Panc1 (cell line): ENCODE data around the gene PCDH1. TPM values are rescaled to one million over a fixed set of nuclear protein-coding genes. Genes with fewer than 3 reads are reported as not detected.

Source experiments
- ATAC-seq: fragments of 200-7000 bp; cut with Tn5 transposase; 2 replicates; pipeline ENCODE4 v1.9.1; 2020; ENCODE audit warnings: mild to moderate bottlenecking, moderate library complexity
- BruUV-seq: library from RNA; stranded (reverse); fragments of 400-500 nt; replicated peaks from 2 replicates; lab custom pipeline; 2021; lab: Mats Ljungman, UMichigan
- CTCF ChIA-PET: fragments of 300-600 bp; sonication (Branson Sonifier 250); formaldehyde crosslinking; loops from one replicate; lab custom pipeline; 2022; ENCODE audit warnings: antibody characterized with exemption; lab: Charles Lee
- POLR2A ChIA-PET: fragments of 300-600 bp; sonication (Branson Sonifier 250); formaldehyde crosslinking; loops from one replicate; lab custom pipeline; 2022; ENCODE audit warnings: antibody characterized with exemption; lab: Charles Lee
- DNase-seq: peaks from one replicate; pipeline ENCODE4 v3.0.0-alpha.2; 2010; ENCODE audit warnings: low read depth, low spot score
- H3K27ac ChIP-seq: 2 replicates; pipeline ENCODE4 v1.5.1; 2011; ENCODE audit warnings: mild to moderate bottlenecking, low read length, inconsistent platforms
- H3K27me3 ChIP-seq: fragments of 200-500 bp; sonication (Bioruptor generic); 2 replicates; pipeline ENCODE4 v1.6.0; 2014; ENCODE audit warnings: low read length, inconsistent platforms; ENCODE audit not compliant: control insufficient read depth, insufficient read depth
- H3K36me3 ChIP-seq: fragments of 200-500 bp; sonication (Bioruptor generic); 2 replicates; pipeline ENCODE4 v1.5.1; 2014; ENCODE audit warnings: inconsistent platforms, mild to moderate bottlenecking, low read length, moderate library complexity; ENCODE audit not compliant: control insufficient read depth, insufficient read depth
- H3K4me1 ChIP-seq: 2 replicates; pipeline ENCODE4 v1.5.1; 2011; ENCODE audit warnings: inconsistent platforms, mild to moderate bottlenecking, low read length, moderate library complexity; ENCODE audit not compliant: control insufficient read depth, insufficient read depth
- H3K4me3 ChIP-seq, 2 experiments: 2 replicates each; pipeline ENCODE4 v1.5.1; 2011 to 2012; ENCODE audit warnings: low read depth in 2 of 2, low read length in 2 of 2, mild to moderate bottlenecking in 2 of 2, inconsistent platforms in 1 of 2, moderate library complexity in 1 of 2
- H3K9me3 ChIP-seq: fragments of 200-500 bp; sonication (Bioruptor generic); 2 replicates; pipeline ENCODE4 v1.5.1; 2014; ENCODE audit warnings: low read depth, mild to moderate bottlenecking, inconsistent platforms, low read length, moderate library complexity; ENCODE audit not compliant: control insufficient read depth, insufficient read depth
- POLR2AphosphoS5 ChIP-seq: IDR thresholded peaks from 2 replicates; pipeline ENCODE4 v1.6.1; 2012; ENCODE audit warnings: mild to moderate bottlenecking, low read depth, low read length, moderate library complexity
- SIN3A ChIP-seq: IDR thresholded peaks from 2 replicates; pipeline ENCODE4 v1.6.1; 2012; ENCODE audit warnings: low read depth, mild to moderate bottlenecking, low read length, moderate library complexity, borderline replicate concordance; ENCODE audit not compliant: insufficient read depth
- TCF7L2 ChIP-seq: IDR thresholded peaks from 2 replicates; pipeline ENCODE4 v1.6.1; 2011; ENCODE audit warnings: mild to moderate bottlenecking, low read depth, low read length, inconsistent platforms
- in situ Hi-C: cut with HindIII; loops from 2 replicates; pipeline ENCODE4 v1.10.0; 2016; ENCODE audit warnings: low sequenced_read_pairs, low pct_unique_long_range_greater_than_20kb
- intact Hi-C: fragments of 100-400 bp; cut with micrococcal nuclease; formaldehyde crosslinking; loops from one replicate; pipeline ENCODE4 v1.10.0; 2022; ENCODE audit not compliant: unreplicated experiment
- total RNA-seq: library from RNA; stranded (reverse); gene quantifications from one replicate; pipeline ENCODE4 v1.2.1, GENCODE V29; 2021; ENCODE audit not compliant: unreplicated experiment
- TF ChIP-seq, protein P1 (sequence below): fragments of 450-650 bp; IDR thresholded peaks from 2 replicates; pipeline ENCODE4 v1.5.1; 2017; ENCODE audit warnings: mild to moderate bottlenecking
- TF ChIP-seq, protein P2 (sequence below), 2 experiments: IDR thresholded peaks; 2 replicates each; pipeline ENCODE4 v1.6.1; 2011 to 2012; ENCODE audit warnings: low read depth in 2 of 2, control low read depth in 1 of 2, low read length in 1 of 2, mild to moderate bottlenecking in 1 of 2, moderate library complexity in 1 of 2; ENCODE audit not compliant: insufficient read depth in 1 of 2

The PCDH1 gene
- total RNA-seq, 1 experiment from 2014 or later: 9.0 TPM

DNA sequence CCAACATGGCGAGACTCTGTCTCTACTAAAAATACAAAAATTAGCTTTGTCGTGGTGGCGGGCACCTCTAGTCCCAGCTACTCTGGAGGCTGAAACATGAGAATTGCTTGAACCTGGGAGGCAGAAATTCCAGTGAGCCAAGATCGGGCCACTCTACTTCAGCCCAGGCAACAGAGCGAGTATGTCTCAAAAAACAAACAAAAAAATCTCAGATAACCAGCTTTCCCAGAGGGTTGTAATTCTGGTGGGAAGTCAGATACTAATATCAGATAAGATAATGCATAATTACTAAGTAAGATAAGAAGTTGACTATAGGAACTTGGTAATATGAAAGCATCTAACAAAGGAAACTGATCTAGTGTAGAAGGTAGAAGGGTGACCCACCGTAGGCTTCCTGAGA, 60.6 kb downstream of the PCDH1 start:
- H3K9me3 ChIP-seq: no peaks in the 10 kb centered on the region
- POLR2A ChIA-PET: no interaction called here
- no peak overlapping the region for H3K4me3 ChIP-seq
- no TSS peak for BruUV-seq
- H3K27me3 ChIP-seq: peaks cover 3% of the 10 kb centered on the region; the same call in 1 of the 2 replicates
- no peaks in the 10 kb centered on the region for H3K4me1 ChIP-seq
- ATAC-seq (no peak), DNase-seq (no peak)
- no peak overlapping the region for H3K27ac ChIP-seq
- no peak for TF ChIP-seq POLR2AphosphoS5
- TF ChIP-seq SIN3A: no peak
- TF ChIP-seq, protein P1, sequence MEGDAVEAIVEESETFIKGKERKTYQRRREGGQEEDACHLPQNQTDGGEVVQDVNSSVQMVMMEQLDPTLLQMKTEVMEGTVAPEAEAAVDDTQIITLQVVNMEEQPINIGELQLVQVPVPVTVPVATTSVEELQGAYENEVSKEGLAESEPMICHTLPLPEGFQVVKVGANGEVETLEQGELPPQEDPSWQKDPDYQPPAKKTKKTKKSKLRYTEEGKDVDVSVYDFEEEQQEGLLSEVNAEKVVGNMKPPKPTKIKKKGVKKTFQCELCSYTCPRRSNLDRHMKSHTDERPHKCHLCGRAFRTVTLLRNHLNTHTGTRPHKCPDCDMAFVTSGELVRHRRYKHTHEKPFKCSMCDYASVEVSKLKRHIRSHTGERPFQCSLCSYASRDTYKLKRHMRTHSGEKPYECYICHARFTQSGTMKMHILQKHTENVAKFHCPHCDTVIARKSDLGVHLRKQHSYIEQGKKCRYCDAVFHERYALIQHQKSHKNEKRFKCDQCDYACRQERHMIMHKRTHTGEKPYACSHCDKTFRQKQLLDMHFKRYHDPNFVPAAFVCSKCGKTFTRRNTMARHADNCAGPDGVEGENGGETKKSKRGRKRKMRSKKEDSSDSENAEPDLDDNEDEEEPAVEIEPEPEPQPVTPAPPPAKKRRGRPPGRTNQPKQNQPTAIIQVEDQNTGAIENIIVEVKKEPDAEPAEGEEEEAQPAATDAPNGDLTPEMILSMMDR: no peak
- no peak for TF ChIP-seq TCF7L2
- TF ChIP-seq, protein P2, sequence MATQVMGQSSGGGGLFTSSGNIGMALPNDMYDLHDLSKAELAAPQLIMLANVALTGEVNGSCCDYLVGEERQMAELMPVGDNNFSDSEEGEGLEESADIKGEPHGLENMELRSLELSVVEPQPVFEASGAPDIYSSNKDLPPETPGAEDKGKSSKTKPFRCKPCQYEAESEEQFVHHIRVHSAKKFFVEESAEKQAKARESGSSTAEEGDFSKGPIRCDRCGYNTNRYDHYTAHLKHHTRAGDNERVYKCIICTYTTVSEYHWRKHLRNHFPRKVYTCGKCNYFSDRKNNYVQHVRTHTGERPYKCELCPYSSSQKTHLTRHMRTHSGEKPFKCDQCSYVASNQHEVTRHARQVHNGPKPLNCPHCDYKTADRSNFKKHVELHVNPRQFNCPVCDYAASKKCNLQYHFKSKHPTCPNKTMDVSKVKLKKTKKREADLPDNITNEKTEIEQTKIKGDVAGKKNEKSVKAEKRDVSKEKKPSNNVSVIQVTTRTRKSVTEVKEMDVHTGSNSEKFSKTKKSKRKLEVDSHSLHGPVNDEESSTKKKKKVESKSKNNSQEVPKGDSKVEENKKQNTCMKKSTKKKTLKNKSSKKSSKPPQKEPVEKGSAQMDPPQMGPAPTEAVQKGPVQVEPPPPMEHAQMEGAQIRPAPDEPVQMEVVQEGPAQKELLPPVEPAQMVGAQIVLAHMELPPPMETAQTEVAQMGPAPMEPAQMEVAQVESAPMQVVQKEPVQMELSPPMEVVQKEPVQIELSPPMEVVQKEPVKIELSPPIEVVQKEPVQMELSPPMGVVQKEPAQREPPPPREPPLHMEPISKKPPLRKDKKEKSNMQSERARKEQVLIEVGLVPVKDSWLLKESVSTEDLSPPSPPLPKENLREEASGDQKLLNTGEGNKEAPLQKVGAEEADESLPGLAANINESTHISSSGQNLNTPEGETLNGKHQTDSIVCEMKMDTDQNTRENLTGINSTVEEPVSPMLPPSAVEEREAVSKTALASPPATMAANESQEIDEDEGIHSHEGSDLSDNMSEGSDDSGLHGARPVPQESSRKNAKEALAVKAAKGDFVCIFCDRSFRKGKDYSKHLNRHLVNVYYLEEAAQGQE (IDR thresholded peaks at IDR 0.05; ENCODE audit: insufficient read depth in 1 of 2, low read depth in 2 of 2, low read length in 1 of 2): no peak
- in situ Hi-C loops (no loop called here), intact Hi-C loops (no loop called here)
- CTCF ChIA-PET: interaction anchor here (0.7 kb wide), 1 partner anchor 119 kb away, joined by 5 read pairs; no protein-coding TSS in a partner anchor
- no peaks in the 10 kb centered on the region for H3K36me3 ChIP-seq

DNA sequence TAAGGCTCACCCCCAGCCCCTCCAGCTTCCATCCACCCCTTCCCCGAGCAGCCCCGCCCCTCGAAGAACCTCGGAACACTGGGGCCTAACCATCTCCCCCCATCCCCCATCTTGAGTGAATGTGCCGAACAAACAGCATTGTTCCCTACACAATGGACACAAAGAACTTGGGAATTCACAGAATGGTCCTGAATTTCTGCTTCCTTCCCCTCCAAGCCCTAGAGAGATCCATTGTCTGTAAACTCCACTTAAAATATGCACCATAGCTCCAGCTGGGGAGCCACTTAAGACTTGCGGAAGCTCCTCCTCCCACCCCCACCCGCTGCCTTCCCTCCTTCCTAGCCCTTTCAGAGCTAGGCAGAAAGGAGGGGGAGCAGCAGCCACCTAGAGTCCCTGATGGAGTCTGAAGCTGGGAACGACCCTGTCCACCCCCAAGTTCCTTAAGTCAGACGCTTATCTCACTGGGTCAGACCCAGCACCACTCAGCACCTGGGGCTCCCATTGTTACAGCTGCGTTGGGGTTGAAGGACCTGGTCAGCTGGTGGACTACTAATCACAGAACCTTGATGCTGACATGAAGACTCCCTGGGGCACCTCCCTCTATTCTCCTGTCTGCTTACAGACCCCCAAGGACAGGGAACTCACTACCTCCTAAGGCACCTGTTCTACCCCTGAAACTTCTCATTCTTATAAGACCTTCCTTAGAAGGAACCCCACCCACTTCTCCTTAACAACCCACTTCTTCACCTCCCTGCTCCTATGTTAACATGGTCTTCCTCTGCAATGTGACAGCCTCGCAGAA, 61.4 kb downstream of the PCDH1 start:
- ChIA-PET POLR2A (interaction anchor here (0.7 kb wide), 1 partner anchor 63 kb away, joined by 3 read pairs; no protein-coding TSS in a partner anchor), CTCF (interaction anchor here (0.5 to 0.6 kb wide), 2 partner anchors 63 to 69 kb away, joined by 4 to 10 read pairs; no protein-coding TSS in a partner anchor)
- intact Hi-C loops: no loop called here

More for the DNA sequence above, 61.4 kb downstream of the PCDH1 start:
- peaks cover 3% of the 10 kb centered on the region; the same call in 1 of the 2 replicates for H3K27me3 ChIP-seq
- TF ChIP-seq, protein P2 (IDR thresholded peaks at IDR 0.05; ENCODE audit: insufficient read depth in 1 of 2, low read depth in 2 of 2, low read length in 1 of 2): no peak
- TF ChIP-seq TCF7L2 (no peak), SIN3A (no peak), POLR2AphosphoS5 (no peak)
- TF ChIP-seq, protein P1: no peak
- in situ Hi-C loops: no loop called here
- ATAC-seq: no peak
- H3K9me3 ChIP-seq: no peaks in the 10 kb centered on the region
- no peaks in the 10 kb centered on the region for H3K4me1 ChIP-seq
- no TSS peak for BruUV-seq
- no peak overlapping the region for H3K4me3 ChIP-seq
- no peak for DNase-seq
- no peak overlapping the region for H3K27ac ChIP-seq
- H3K36me3 ChIP-seq: no peaks in the 10 kb centered on the region
